Skin of body (tissue), 3 donors: ENCODE measurements around the gene TMEM234. TPM values are rescaled to one million over a fixed set of nuclear protein-coding genes. Genes with fewer than 3 reads are reported as not detected.

Experiments
- DNase-seq: peaks from one replicate; lab custom pipeline; 2025; lab: John Stamatoyannopoulos, UW
- small RNA-seq: library from RNA; depleted of rRNA; stranded (forward); fragments of <200 nt; gene quantifications from one replicate; pipeline ENCODE3, GENCODE V24; 2014; ENCODE audit warnings: low replicate concordance
- total RNA-seq: library from RNA; depleted of rRNA; stranded (reverse); fragments of >200 nt; gene quantifications from one replicate; pipeline ENCODE4 v1.2.3, GENCODE V29; 2014

TMEM234 gene
- total RNA-seq, 1 donor from 2014 or later, result 11.5 TPM

DNA sequence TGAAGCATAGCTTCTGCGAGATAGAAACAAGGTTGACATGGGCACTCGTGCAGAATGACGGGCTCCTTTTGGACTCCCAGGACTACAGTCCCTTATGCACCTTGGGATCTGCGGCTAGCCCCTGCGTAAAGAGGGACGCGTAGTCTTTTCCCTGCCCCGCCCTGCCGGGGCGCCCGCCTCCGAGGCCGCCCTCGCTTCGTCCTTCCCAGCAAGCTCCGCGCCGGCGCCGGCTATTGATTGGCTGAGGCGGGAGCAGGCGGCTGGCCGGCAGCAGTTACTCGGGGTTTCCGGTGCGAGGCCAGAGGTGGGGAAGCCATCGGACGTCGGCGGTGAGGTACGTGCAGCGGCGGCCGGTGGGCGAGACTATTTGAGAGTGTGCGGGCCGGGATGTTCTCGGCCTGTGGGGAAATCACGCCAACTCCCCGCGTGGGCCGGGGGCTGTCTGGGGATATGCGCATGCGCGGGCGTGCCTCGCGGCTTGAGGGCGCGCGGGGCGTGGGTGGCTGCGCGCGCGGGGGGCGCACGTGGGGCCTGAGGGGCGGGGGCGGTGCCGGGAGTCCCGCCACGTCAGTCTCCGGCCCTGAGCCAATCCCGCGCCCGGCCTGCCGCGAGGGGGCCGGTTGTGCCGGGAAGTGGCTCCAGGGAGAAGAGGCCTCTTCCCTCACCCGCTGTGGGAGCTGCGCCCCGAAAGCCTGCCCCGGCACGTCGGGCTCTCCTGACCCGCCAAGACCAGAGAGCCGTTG is 42.5 kb downstream of the TMEM234 start, which contains the start of gene TXLNA:
Gene TXLNA (plus strand): TSS at position 233 of the 743 bp plus-strand sequence. CDS start 671 bp downstream, outside the sequence.
- peak; percentile 93 for DNase-seq

DNA sequence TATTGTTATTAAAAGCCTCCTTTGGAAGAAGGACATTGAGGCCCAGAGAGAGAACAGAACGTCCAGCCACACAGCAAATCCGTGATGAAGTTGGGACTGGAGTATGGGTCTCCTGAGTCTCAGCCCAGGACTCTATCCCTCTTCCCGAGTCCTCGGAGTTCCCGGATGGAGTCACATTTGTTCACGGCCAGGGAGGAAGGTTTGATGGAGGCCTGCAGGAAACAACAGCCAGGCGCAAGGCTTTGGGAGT is 43.0 kb downstream of the TMEM234 start:
- no peak for DNase-seq

DNA sequence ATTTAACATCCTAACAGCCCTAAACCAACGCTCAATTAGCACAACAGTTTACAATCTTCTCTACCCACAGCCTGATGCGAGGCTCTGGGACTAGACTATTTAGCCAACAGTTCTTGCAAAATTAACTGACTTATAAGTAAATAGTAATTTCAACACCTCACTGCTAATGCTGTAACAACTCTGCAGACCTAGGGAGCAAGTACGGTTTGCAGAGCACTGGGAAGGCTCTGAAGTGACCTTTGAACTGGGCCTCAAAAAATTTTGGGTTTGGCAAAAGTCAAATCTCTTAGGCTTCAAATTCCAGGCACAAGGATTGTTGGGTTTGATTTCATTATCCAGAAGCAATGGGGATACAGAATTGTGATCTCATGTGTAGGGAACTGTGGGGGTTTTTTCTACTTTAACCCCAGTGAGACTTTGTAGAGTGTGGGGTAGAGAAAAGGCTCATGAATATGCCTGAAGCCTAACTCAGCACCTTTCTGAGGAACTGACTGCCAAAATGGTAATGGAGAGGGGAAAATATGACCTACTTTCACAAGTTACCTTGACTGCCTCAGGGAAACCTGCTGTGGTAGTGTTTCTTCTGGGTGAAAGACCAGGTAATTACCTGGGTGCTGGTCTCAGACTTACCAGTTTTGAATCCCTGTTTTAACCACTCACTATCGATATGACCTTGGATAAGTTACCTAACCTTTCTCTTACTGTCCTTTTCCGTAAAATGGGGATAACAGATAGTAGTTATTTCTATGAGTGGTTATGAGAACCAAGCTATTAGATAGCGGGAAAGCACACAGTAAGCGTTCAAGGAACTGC is 43.6 kb downstream of the TMEM234 start:
- no peak for DNase-seq

DNA sequence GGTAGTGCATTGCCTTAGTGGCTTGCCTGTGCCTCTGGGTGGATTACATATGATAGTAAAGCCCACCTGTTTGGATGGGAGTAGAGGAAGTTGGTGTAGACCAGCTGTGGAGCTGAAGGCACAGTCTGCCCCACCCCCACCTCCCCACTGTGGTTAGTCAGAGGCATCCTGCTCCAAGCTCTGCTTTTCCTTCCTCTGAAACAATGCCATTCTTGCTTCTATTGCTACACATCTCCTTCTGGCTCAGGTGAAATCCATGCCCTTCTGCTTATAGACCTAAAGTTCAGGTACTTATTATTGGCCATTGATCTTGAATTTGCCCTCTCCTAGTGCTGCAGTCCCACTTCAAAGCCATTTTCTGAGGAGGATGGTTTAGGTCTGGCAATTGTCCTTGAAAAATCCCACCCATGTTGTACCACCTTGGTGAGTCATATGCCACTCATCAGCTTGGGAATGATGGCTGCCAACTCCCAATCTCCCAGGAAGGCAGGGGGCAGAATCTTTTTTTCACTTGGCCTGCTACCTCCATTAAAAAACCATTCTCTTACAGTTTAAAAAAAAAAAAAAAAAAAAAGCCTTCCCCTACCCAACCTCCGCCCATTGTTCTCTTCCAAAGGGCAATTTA is 49.4 kb downstream of the TMEM234 start:
- no peak for DNase-seq

GRCh38 chr1:32170991-32171390 is 51.2 kb downstream of the TMEM234 start:
- no peak for DNase-seq

Small RNA genes within 50 kb of the gene (small RNA-seq; reads per million reads assigned to genes)
- gene RF00017, result not detected

Other genes starting within 250 kb of the TMEM234 start
- gene KHDRBS1, start 208.5 kb downstream of the TMEM234 start, total RNA-seq, result 75.1 TPM
- gene TMEM39B, start 149.4 kb downstream of the TMEM234 start, total RNA-seq, result 4.7 TPM
- gene KPNA6, start 114.3 kb downstream of the TMEM234 start, total RNA-seq, result 22.6 TPM
- gene TXLNA, start 42.7 kb downstream of the TMEM234 start, total RNA-seq, result 35.9 TPM
- gene CCDC28B, start 21.8 kb downstream of the TMEM234 start, total RNA-seq, result 12.5 TPM
- gene IQCC, start 16.7 kb downstream of the TMEM234 start, total RNA-seq, result 3.5 TPM
- gene DCDC2B, start 13.3 kb downstream of the TMEM234 start, total RNA-seq, result not detected
- gene EIF3I, start 54 bp upstream of the TMEM234 start, total RNA-seq, result 102 TPM
- gene FAM167B, start 24.9 kb upstream of the TMEM234 start, total RNA-seq, result 1.3 TPM
- gene LCK, start 28.9 kb upstream of the TMEM234 start, total RNA-seq, result 1.2 TPM
- gene HDAC1, start 69.7 kb upstream of the TMEM234 start, total RNA-seq, result 50.4 TPM
- gene MARCKSL1, start 113.9 kb upstream of the TMEM234 start, total RNA-seq, result 39.8 TPM
- 1.2 TPM for gene FAM229A, start 140.1 kb upstream of the TMEM234 start, total RNA-seq
- 0.89 TPM for gene TSSK3, start 140.2 kb upstream of the TMEM234 start, total RNA-seq
- 49.8 TPM for gene BSDC1, start 172.1 kb upstream of the TMEM234 start, total RNA-seq
- gene ZBTB8B, start 242.7 kb upstream of the TMEM234 start, total RNA-seq, result 0.10 TPM